ENCODE measurements around the gene FDXR.

GRCh38 chr17:74850914-74851313 lies 21.9 kb downstream of the FDXR start:
- TF ChIP-seq CTCF (IDR thresholded peaks at IDR 0.05), result no peak
- TF ChIP-seq POLR2A (IDR thresholded peaks at IDR 0.05), result no peak

Measured in adrenal gland (tissue), 5 donors.